ENCODE results near the gene MSRB2. TPM values are rescaled to one million over a fixed set of nuclear protein-coding genes. Genes with fewer than 3 reads are reported as not detected.

MSRB2 gene
- total RNA-seq, 1 donor from 2014 or later = 20.6 TPM

GRCh38 chr10:23116486-23117205 lies 21.3 kb downstream of the MSRB2 start:
- no peak for TF ChIP-seq CTCF (conservative IDR thresholded peaks at IDR 0.05; ENCODE audit: low read depth, low read length)

GRCh38 chr10:23120001-23120934 lies 24.9 kb downstream of the MSRB2 start:
- DNase-seq (ENCODE audit: low read depth) = no peak
- TF ChIP-seq CTCF (conservative IDR thresholded peaks at IDR 0.05; ENCODE audit: low read depth, low read length) = no peak
- no peak overlapping the region for H3K4me3 ChIP-seq (ENCODE audit: low read depth, low read length)

More at GRCh38 chr10:23116486-23117205, 21.3 kb downstream of the MSRB2 start:
- DNase-seq (ENCODE audit: low read depth) = no peak
- no peak overlapping the region for H3K4me3 ChIP-seq (ENCODE audit: low read depth, low read length)

GRCh38 chr10:23121135-23121534 lies 25.8 kb downstream of the MSRB2 start:
- no peak for TF ChIP-seq CTCF (conservative IDR thresholded peaks at IDR 0.05; ENCODE audit: low read depth, low read length)
- DNase-seq (ENCODE audit: low read depth) = no peak
- H3K4me3 ChIP-seq (ENCODE audit: low read depth, low read length) = no peak overlapping the region

- no peak for TF ChIP-seq CTCF (conservative IDR thresholded peaks at IDR 0.05; ENCODE audit: low read depth, low read length)
- DNase-seq (ENCODE audit: low read depth) = no peak
- H3K4me3 ChIP-seq (ENCODE audit: low read depth, low read length) = no peak overlapping the region
Observed at GRCh38 chr10:23136462-23136861, 41.1 kb downstream of the MSRB2 start.

GRCh38 chr10:23139677-23140076 lies 44.3 kb downstream of the MSRB2 start:
- DNase-seq (ENCODE audit: low read depth) = no peak
- no peak overlapping the region for H3K4me3 ChIP-seq (ENCODE audit: low read depth, low read length)
- no peak for TF ChIP-seq CTCF (conservative IDR thresholded peaks at IDR 0.05; ENCODE audit: low read depth, low read length)

- DNase-seq (ENCODE audit: low read depth) = no peak
Observed at GRCh38 chr10:23141995-23142394, 46.6 kb downstream of the MSRB2 start.

More at GRCh38 chr10:23141995-23142394, 46.6 kb downstream of the MSRB2 start:
- no peak overlapping the region for H3K4me3 ChIP-seq (ENCODE audit: low read depth, low read length)
- TF ChIP-seq CTCF (conservative IDR thresholded peaks at IDR 0.05; ENCODE audit: low read depth, low read length) = no peak

Measured in epithelial cell of proximal tubule (primary cell).